Stimulated activated CD4-positive, alpha-beta T cell treated with anti-CD3 and anti-CD28 coated beads, TNF-alpha, amount 100 ng/mL, for 48 hours (primary cell): Measurements from ENCODE around the gene PPARA.
"Not testable (repeated sequence)": the region's sequence is repeated elsewhere in the genome, so short reads cannot be mapped to it uniquely, and the experiment has no call there.

Experiments used
- DNase-seq, 3 donors: peaks; one replicate each; pipeline ENCODE4 v3.0.0-alpha.2; 2020; ENCODE audit warnings: low read depth in 3 of 3

Gene PPARA

GRCh38 chr22:46125816-46126765 is 24.2 kb upstream of the PPARA start:
- DNase-seq: no peak

- DNase-seq: no peak
Measured at GRCh38 chr22:46126853-46127385, 23.4 kb upstream of the PPARA start.

- DNase-seq: no peak
Measured at GRCh38 chr22:46127556-46127955, 22.8 kb upstream of the PPARA start.

- DNase-seq: no peak
Measured at GRCh38 chr22:46128606-46129005, 21.7 kb upstream of the PPARA start.

GRCh38 chr22:46129390-46130041 is 20.8 kb upstream of the PPARA start:
- DNase-seq: no peak

- no peak for DNase-seq
Measured at GRCh38 chr22:46131151-46131587, 19.2 kb upstream of the PPARA start.

GRCh38 chr22:46132193-46132829 is 18.0 kb upstream of the PPARA start:
- not testable (repeated sequence) for DNase-seq

GRCh38 chr22:46132830-46133587 is 17.3 kb upstream of the PPARA start:
- no peak for DNase-seq

- no peak for DNase-seq
Measured at GRCh38 chr22:46133588-46133855, 16.8 kb upstream of the PPARA start.

- no peak for DNase-seq
Measured at GRCh38 chr22:46134111-46134705, 16.1 kb upstream of the PPARA start.

GRCh38 chr22:46135611-46136485 is 14.5 kb upstream of the PPARA start:
- DNase-seq: no peak

- DNase-seq: no peak
Measured at GRCh38 chr22:46136486-46137217, 13.7 kb upstream of the PPARA start.

- no peak for DNase-seq
Measured at GRCh38 chr22:46137218-46137766, 13.0 kb upstream of the PPARA start.

GRCh38 chr22:46138058-46138797 is 12.1 kb upstream of the PPARA start:
- no peak for DNase-seq

GRCh38 chr22:46139417-46139816 is 10.9 kb upstream of the PPARA start:
- DNase-seq: not testable (repeated sequence)

- no peak for DNase-seq
Measured at GRCh38 chr22:46139895-46140350, 10.4 kb upstream of the PPARA start.

- no peak for DNase-seq
Measured at GRCh38 chr22:46140989-46141928, 9.1 kb upstream of the PPARA start.
